Kidney (tissue), 14 donors: ENCODE results near the gene IDH3A. TPM values are rescaled to one million over a fixed set of nuclear protein-coding genes. Genes with fewer than 3 reads are reported as not detected.
A peak's percentile ranks its signal among the peaks of the same experiment; 100 is the strongest.

Source experiments
- DNase-seq, 5 donors: peaks; one replicate each; pipeline ENCODE4 v3.0.0-alpha.2; 2013 to 2020
- FAIRE-seq: peaks from 2 replicates; lab custom pipeline; 2012; peaks lifted over from hg19 to GRCh38; lab: Jason Lieb, UNC
- H3K27ac ChIP-seq, 2 donors: one replicate each; pipeline ENCODE4 v1.7.0; 2013; ENCODE audit warnings: low read depth in 2 of 2, low read length in 2 of 2, inconsistent platforms in 1 of 2
- H3K27me3 ChIP-seq: one replicate; pipeline ENCODE4 v1.7.1; 2013; ENCODE audit warnings: low read length, inconsistent platforms; ENCODE audit not compliant: control insufficient read depth, insufficient read depth
- H3K36me3 ChIP-seq, 3 donors: one replicate each; pipeline versions ENCODE4 v1.7.0 to v1.7.1; 2013; ENCODE audit warnings: low read length in 3 of 3, control low read depth in 1 of 3, inconsistent platforms in 1 of 3; ENCODE audit not compliant: insufficient read depth in 3 of 3, control insufficient read depth in 2 of 3
- H3K4me1 ChIP-seq, 3 donors: one replicate each; pipeline versions ENCODE4 v1.7.0 to v1.7.1; 2013; ENCODE audit warnings: low read length in 3 of 3, inconsistent platforms in 1 of 3, low read depth in 1 of 3; ENCODE audit not compliant: control insufficient read depth in 2 of 3, insufficient read depth in 2 of 3
- H3K4me3 ChIP-seq, 3 donors: one replicate each; pipeline versions ENCODE4 v1.7.0 to v1.8.1; 2013; ENCODE audit warnings: low read length in 3 of 3, control low read depth in 1 of 3, inconsistent platforms in 1 of 3
- H3K9ac ChIP-seq, 3 donors: one replicate each; pipeline versions ENCODE4 v1.7.0 to v1.7.1; 2013; ENCODE audit warnings: low read length in 3 of 3, control low read depth in 1 of 3, inconsistent platforms in 1 of 3
- H3K9me3 ChIP-seq, 3 donors: one replicate each; pipeline versions ENCODE4 v1.7.0 to v1.7.1; 2013; ENCODE audit warnings: low read length in 3 of 3, control low read depth in 1 of 3, inconsistent platforms in 1 of 3; ENCODE audit not compliant: control insufficient read depth in 2 of 3, insufficient read depth in 1 of 3
- intact Hi-C: fragments of 100-400 bp; cut with DNase I; formaldehyde crosslinking; loops from one replicate; pipeline ENCODE4 v1.11.1; 2022
- polyA plus RNA-seq: library from polyadenylated mRNA; stranded (reverse); fragments of 350-450 nt; fragmentation: Illumina TruSeq; extraction: RNeasy Lipid Tissue Mini Kit (QIAGEN cat#74804); gene quantifications from one replicate; pipeline ENCODE4 v1.2.3, GENCODE V29; 2014; ENCODE audit warnings: low read depth, low replicate concordance; ENCODE audit not compliant: insufficient read depth
- total RNA-seq: library from RNA; stranded (reverse); fragmentation: NEBNext Ultra II Directional; extraction: Animal tissue kit (Norgen Biotek cat#: 25700); gene quantifications from one replicate; pipeline ENCODE4 v1.2.1, GENCODE V29; 2021
- TF ChIP-seq, protein P1 (sequence below): IDR thresholded peaks from 3 replicates; pipeline ENCODE4 v1.5.1; 2012; ENCODE audit warnings: mild to moderate bottlenecking, moderate library complexity, borderline replicate concordance; ENCODE audit not compliant: insufficient read depth; ENCODE audit errors: extremely low read depth
- donor health status: control.
- donor health status: control.
- donor health status: control.
- donor health status: control.
- donor health status: control.
- donor health status: DM: yes; HTN: yes; CAD: no.
- donor health status: Normal renal cell carcinoma (clear cell type).

The IDH3A gene
- total and polyA plus RNA-seq, 2 donors from 2014 or later = 67.5 to 97.2 TPM

DNA sequence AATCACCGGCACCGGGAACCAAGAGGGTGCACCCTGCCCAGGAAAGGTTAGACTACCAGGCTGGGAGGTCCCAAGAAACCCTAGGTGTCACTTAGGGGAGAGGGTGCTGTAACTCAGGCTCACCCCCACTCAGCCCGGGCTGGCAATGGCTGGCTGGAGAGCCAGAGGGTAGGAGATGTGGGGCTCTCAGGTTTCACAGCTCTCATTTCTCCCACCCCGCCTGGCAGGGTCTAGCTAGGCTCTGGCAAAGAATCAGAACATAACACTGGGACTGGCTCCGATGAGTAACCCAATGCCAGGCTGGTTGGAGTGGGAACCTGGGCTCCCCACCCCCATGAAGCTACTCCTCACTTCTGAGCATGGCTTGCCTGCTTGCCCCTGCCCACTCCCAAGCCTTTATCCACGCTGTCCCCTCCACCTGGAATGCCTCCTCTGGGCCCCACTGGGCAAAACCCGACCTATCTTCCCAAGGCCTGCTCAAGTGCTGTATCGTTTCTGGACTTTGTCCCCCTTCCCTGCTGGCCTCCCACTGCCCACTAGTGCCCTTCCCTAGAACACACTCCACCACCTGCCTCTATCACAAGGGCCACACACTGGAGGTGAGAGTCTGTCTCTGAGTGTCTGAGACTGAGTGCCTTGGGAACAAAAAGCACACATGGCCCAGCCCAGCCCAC is 19.9 kb upstream of the IDH3A start:
- FAIRE-seq (no peak), DNase-seq (peak in 4 of 5 donors; percentile 41 to 71 (median 62))
- Histone ChIP-seq H3K4me3 (no peak overlapping the region), H3K36me3 (no peaks in the 10 kb centered on the region), H3K9ac (no peak overlapping the region), H3K27ac (no peak overlapping the region), H3K27me3 (no peaks in the 10 kb centered on the region), H3K4me1 (peaks cover 0 to 5% (median 0%) of the 10 kb centered on the region in 3 donors), H3K9me3 (no peaks in the 10 kb centered on the region)
- TF ChIP-seq, protein P1, sequence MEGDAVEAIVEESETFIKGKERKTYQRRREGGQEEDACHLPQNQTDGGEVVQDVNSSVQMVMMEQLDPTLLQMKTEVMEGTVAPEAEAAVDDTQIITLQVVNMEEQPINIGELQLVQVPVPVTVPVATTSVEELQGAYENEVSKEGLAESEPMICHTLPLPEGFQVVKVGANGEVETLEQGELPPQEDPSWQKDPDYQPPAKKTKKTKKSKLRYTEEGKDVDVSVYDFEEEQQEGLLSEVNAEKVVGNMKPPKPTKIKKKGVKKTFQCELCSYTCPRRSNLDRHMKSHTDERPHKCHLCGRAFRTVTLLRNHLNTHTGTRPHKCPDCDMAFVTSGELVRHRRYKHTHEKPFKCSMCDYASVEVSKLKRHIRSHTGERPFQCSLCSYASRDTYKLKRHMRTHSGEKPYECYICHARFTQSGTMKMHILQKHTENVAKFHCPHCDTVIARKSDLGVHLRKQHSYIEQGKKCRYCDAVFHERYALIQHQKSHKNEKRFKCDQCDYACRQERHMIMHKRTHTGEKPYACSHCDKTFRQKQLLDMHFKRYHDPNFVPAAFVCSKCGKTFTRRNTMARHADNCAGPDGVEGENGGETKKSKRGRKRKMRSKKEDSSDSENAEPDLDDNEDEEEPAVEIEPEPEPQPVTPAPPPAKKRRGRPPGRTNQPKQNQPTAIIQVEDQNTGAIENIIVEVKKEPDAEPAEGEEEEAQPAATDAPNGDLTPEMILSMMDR = no peak
- intact Hi-C loops = loop anchor here (10.0 kb wide), 1 partner anchor 106 kb away; the partner anchor contains the start of gene ACSBG1

DNA sequence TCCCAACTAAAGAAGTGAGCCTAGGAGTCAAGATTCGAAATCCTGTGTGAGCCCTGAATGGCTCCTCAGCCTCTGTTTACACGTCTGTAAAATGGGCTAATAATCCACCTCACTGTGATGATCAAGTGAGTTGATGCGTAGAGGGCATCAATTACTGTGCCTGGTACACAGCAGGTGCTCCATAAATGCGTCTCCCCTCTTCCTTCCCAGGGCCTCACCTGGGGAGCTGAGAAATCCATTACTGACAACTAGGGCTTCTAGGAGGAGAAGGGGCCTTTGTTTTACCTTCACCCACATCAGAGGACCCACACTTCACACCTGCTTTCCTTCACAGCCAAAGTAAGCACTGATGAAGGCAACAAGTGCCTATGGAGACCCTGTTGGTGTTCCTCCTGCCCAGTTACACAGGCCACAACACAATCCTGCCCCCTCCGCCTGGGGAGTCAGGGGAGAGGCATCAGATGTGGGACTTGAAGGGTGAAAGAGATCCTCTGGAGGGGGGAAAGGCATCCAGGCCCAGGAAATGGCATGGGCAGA is 19.3 kb upstream of the IDH3A start:
- Histone ChIP-seq H3K27me3 (no peaks in the 10 kb centered on the region), H3K9me3 (no peaks in the 10 kb centered on the region), H3K4me1 (peaks cover 0 to 5% (median 0%) of the 10 kb centered on the region in 3 donors), H3K27ac (no peak overlapping the region), H3K36me3 (no peaks in the 10 kb centered on the region), H3K4me3 (no peak overlapping the region), H3K9ac (no peak overlapping the region)
- intact Hi-C loops = loop anchor here (10.0 kb wide), 2 partner anchors 65 to 105 kb away; partner anchors contain the start of gene ACSBG1
- FAIRE-seq = no peak
- TF ChIP-seq, protein P1 = no peak
- peak in 1 of 5 donors; percentile 8 for DNase-seq

DNA sequence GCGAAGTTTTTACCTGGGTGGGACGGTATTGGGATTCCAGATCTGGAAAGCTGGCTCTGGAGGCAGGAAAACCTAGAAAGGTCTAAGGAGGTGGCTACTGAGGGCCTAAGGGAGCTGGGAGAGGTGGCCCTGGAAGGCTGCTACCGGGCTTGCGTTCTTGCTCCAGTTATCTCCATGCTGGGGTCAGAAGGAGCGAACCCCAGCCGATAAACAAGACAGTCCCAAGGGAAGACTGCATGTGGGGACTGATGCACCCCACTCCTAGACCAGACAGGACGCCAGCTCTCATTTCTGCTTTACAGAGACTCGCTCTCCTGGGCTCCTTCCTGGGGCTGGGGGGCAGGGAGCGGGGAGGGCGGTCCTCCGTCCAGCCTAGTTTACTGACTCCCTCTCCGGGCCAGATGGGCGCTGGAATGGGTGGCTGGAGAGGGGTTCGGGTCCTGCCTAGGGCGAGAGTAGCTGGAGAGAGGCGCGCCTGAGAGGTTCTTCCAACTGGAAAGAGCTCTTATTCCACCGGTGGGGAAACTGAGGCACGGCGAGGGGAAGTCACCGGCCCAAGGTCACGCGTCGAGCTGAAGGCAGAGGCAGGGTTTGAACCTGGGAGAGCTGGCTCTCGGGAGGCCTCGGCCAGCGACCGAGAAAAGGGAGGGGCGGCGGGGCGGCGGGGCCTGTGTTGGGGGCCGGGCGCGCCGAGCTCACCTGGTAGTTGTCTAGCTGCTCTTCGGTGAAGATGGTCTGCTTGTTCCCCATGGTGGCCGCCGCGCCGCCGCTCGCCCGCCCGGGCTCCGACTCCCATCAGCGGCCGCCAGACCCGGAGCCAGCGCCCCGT is 18.5 kb upstream of the IDH3A start:
- peak in 3 of 5 donors; percentile 20 to 80 (median 80) for DNase-seq

More for the DNA sequence above, 18.5 kb upstream of the IDH3A start:
- peaks cover 0 to 5% (median 0%) of the 10 kb centered on the region in 3 donors for H3K4me1 ChIP-seq
- no peaks in the 10 kb centered on the region for H3K9me3 ChIP-seq
- no peak overlapping the region for H3K9ac ChIP-seq
- no peak overlapping the region for H3K27ac ChIP-seq
- no peak for FAIRE-seq
- no peak overlapping the region for H3K4me3 ChIP-seq
- intact Hi-C loops = loop anchor here (10.0 kb wide), 1 partner anchor 64 kb away; no protein-coding TSS in a partner anchor
- no peaks in the 10 kb centered on the region for H3K27me3 ChIP-seq
- H3K36me3 ChIP-seq = no peaks in the 10 kb centered on the region
- TF ChIP-seq, protein P1 = no peak
